Ishikawa (cell line): ENCODE results near the gene CES3.

Source experiments
- CEBPB ChIP-seq: IDR thresholded peaks from 2 replicates; pipeline ENCODE4 v1.6.1; 2012
- EP300 ChIP-seq: IDR thresholded peaks from 2 replicates; pipeline ENCODE4 v1.6.1; 2012; ENCODE audit warnings: borderline replicate concordance
- MAX ChIP-seq: IDR thresholded peaks from 2 replicates; pipeline ENCODE4 v1.6.1; 2012
- NFIC ChIP-seq: IDR thresholded peaks from 2 replicates; pipeline ENCODE4 v1.6.1; 2012
- RAD21 ChIP-seq: IDR thresholded peaks from 2 replicates; pipeline ENCODE4 v1.6.1; 2012; ENCODE audit warnings: low read depth
- REST ChIP-seq: IDR thresholded peaks from 2 replicates; pipeline ENCODE4 v1.6.1; 2012; ENCODE audit warnings: low read depth, mild to moderate bottlenecking
- TAF1 ChIP-seq: IDR thresholded peaks from 2 replicates; pipeline ENCODE4 v1.6.1; 2012; ENCODE audit warnings: low read depth, mild to moderate bottlenecking
- TEAD4 ChIP-seq: IDR thresholded peaks from 2 replicates; pipeline ENCODE4 v1.6.1; 2012
- USF1 ChIP-seq: IDR thresholded peaks from 2 replicates; pipeline ENCODE4 v1.6.1; 2012
- YY1 ChIP-seq: IDR thresholded peaks from 2 replicates; pipeline ENCODE4 v1.6.1; 2012; ENCODE audit warnings: low read depth
- ZBTB7A ChIP-seq: IDR thresholded peaks from 2 replicates; pipeline ENCODE4 v1.6.1; 2012; ENCODE audit warnings: low read depth

GRCh38 chr16:66933776-66934137 is 27.3 kb upstream of the CES3 start:
- TF ChIP-seq CEBPB (no peak), RAD21 (no peak), MAX (no peak), REST (no peak), TAF1 (no peak), EP300 (no peak), YY1 (no peak), ZBTB7A (no peak), NFIC (no peak), TEAD4 (no peak), USF1 (no peak)
